H1 (cell line): ENCODE data around the gene ACOT12. TPM values are rescaled to one million over a fixed set of nuclear protein-coding genes. Genes with fewer than 3 reads are reported as not detected.
A peak's percentile ranks its signal among the peaks of the same experiment; 100 is the strongest.

Source experiments
- CTCF ChIA-PET: fragments of 300-600 bp; sonication (Branson Sonifier 250); formaldehyde crosslinking; loops from one replicate; lab custom pipeline; 2021; ENCODE audit not compliant: partially characterized antibody; lab: Charles Lee
- POLR2A ChIA-PET: fragments of 300-600 bp; sonication (Branson Sonifier 250); formaldehyde crosslinking; loops from one replicate; lab custom pipeline; 2021; ENCODE audit warnings: inconsistent platforms; ENCODE audit not compliant: partially characterized antibody; lab: Charles Lee
- DNase-seq, 2 experiments: peaks; one replicate each; pipeline versions ENCODE4 v3.0.0 to v3.0.0-alpha.2; 2010 to 2022; ENCODE audit warnings: low spot score in 2 of 2, low read depth in 1 of 2, mixed read lengths in 1 of 2
- FAIRE-seq: peaks from 2 replicates; lab custom pipeline; 2011; peaks lifted over from hg19 to GRCh38; lab: Jason Lieb, UNC
- H2AFZ ChIP-seq: 2 replicates; pipeline ENCODE4 v1.8.1; 2012; ENCODE audit warnings: low read length, inconsistent platforms
- H2AK5ac ChIP-seq: 2 replicates; pipeline ENCODE4 v1.6.1; 2013; ENCODE audit warnings: low read depth, low read length
- H2BK120ac ChIP-seq: replicated peaks from 2 replicates; pipeline ENCODE3; 2013; ENCODE audit warnings: low read depth, low read length, inconsistent platforms
- H2BK12ac ChIP-seq: 2 replicates; pipeline ENCODE4 v1.6.1; 2013; ENCODE audit warnings: low read depth, low read length
- H2BK15ac ChIP-seq: 2 replicates; pipeline ENCODE4 v1.6.1; 2013; ENCODE audit warnings: low read length
- H2BK20ac ChIP-seq: 2 replicates; pipeline ENCODE4 v1.6.1; 2013; ENCODE audit warnings: low read length
- H2BK5ac ChIP-seq: 2 replicates; pipeline ENCODE4 v1.6.1; 2013; ENCODE audit warnings: low read depth, low read length
- H3K14ac ChIP-seq: 2 replicates; pipeline ENCODE4 v1.6.1; 2013; ENCODE audit warnings: inconsistent platforms; ENCODE audit not compliant: insufficient read length
- H3K18ac ChIP-seq: 2 replicates; pipeline ENCODE4 v1.6.1; 2013; ENCODE audit warnings: low read length; ENCODE audit errors: extremely low read depth
- H3K23ac ChIP-seq: 2 replicates; pipeline ENCODE4 v1.6.1; 2013; ENCODE audit warnings: inconsistent platforms; ENCODE audit not compliant: insufficient read length
- H3K23me2 ChIP-seq: 2 replicates; pipeline ENCODE4 v1.6.1; 2013; ENCODE audit warnings: low read depth, low read length
- H3K27ac ChIP-seq: 2 replicates; pipeline ENCODE4 v1.6.1; 2011; ENCODE audit warnings: low read depth, low read length, inconsistent platforms
- H3K27me3 ChIP-seq, 4 experiments: replicated peaks in 1 of 4; 1 replicate in 1 of 4; 2 replicates in 3 of 4; pipeline versions ENCODE4 v1.6.1 to v1.8.1; 2011 to 2013; ENCODE audit warnings: low read length in 3 of 4, mild to moderate bottlenecking in 3 of 4, inconsistent platforms in 2 of 4, mixed read lengths in 2 of 4, moderate library complexity in 1 of 4; ENCODE audit not compliant: control insufficient read depth in 3 of 4, insufficient read depth in 3 of 4; ENCODE audit errors: extremely low read depth in 1 of 4
- H3K36me3 ChIP-seq, 4 experiments: 2 replicates each; pipeline versions ENCODE4 v1.6.1 to v1.8.1; 2011 to 2013; ENCODE audit warnings: mild to moderate bottlenecking in 4 of 4, low read length in 3 of 4, moderate library complexity in 2 of 4, control low read depth in 1 of 4, inconsistent platforms in 1 of 4; ENCODE audit not compliant: insufficient read depth in 4 of 4, control insufficient read depth in 2 of 4
- H3K4ac ChIP-seq: replicated peaks from 2 replicates; pipeline ENCODE3; 2013; ENCODE audit warnings: low read length, low read depth, mixed read lengths, inconsistent platforms; ENCODE audit not compliant: insufficient read length
- H3K4me1 ChIP-seq, 4 experiments: replicated peaks in 1 of 4; 1 replicate in 1 of 4; 2 replicates in 3 of 4; pipeline versions ENCODE4 v1.6.1 to v1.8.1; 2011 to 2013; ENCODE audit warnings: low read length in 3 of 4, inconsistent platforms in 2 of 4, mixed read lengths in 1 of 4; ENCODE audit not compliant: insufficient read depth in 4 of 4, control insufficient read depth in 3 of 4
- H3K4me2 ChIP-seq, 2 experiments: 2 replicates each; pipeline versions ENCODE4 v1.6.1 to v1.8.1; 2011 to 2013; ENCODE audit warnings: low read depth in 2 of 2, low read length in 2 of 2, control low read depth in 1 of 2, inconsistent platforms in 1 of 2, mild to moderate bottlenecking in 1 of 2; ENCODE audit not compliant: insufficient read depth in 1 of 2
- H3K4me3 ChIP-seq, 4 experiments: fragments of 200-600, 300-600 bp in 1 of 4; sonication (generic), shearing (Covaris generic), sonication (Bioruptor Twin) in 1 of 4; 2 replicates each; pipeline versions ENCODE4 v1.5.1 to v1.8.1; 2011 to 2016; ENCODE audit warnings: low read length in 4 of 4, low read depth in 3 of 4, control low read depth in 2 of 4, inconsistent platforms in 2 of 4, mild to moderate bottlenecking in 2 of 4, mixed read lengths in 1 of 4, moderate library complexity in 1 of 4; ENCODE audit not compliant: insufficient read depth in 2 of 4; ENCODE audit errors: extremely low read depth in 1 of 4
- H3K56ac ChIP-seq: replicated peaks from 2 replicates; pipeline ENCODE3; 2013; ENCODE audit warnings: low read depth, mild to moderate bottlenecking, mixed read lengths, low read length, inconsistent platforms; ENCODE audit not compliant: insufficient read length
- H3K79me1 ChIP-seq: 2 replicates; pipeline ENCODE4 v1.6.1; 2013; ENCODE audit warnings: low read depth, low read length, control low read depth
- H3K79me2 ChIP-seq, 2 experiments: 2 replicates each; pipeline versions ENCODE4 v1.6.1 to v1.8.1; 2012 to 2013; ENCODE audit warnings: low read length in 2 of 2, mild to moderate bottlenecking in 2 of 2, inconsistent platforms in 1 of 2; ENCODE audit not compliant: insufficient read depth in 2 of 2, control insufficient read depth in 1 of 2
- H3K9ac ChIP-seq, 4 experiments: replicated peaks in 1 of 4; 1 replicate in 1 of 4; 2 replicates in 3 of 4; pipeline versions ENCODE4 v1.6.1 to v1.8.1; 2011 to 2013; ENCODE audit warnings: low read depth in 3 of 4, low read length in 3 of 4, control low read depth in 2 of 4, mild to moderate bottlenecking in 2 of 4, moderate library complexity in 2 of 4, inconsistent platforms in 1 of 4; ENCODE audit errors: extremely low read depth in 1 of 4
- H3K9me3 ChIP-seq, 2 experiments: 2 replicates each; pipeline versions ENCODE4 v1.6.1 to v1.8.1; 2012 to 2013; ENCODE audit warnings: mild to moderate bottlenecking in 2 of 2, moderate library complexity in 2 of 2, control low read depth in 1 of 2, inconsistent platforms in 1 of 2, low read depth in 1 of 2, low read length in 1 of 2, mixed read lengths in 1 of 2; ENCODE audit not compliant: insufficient read depth in 2 of 2
- H4K20me1 ChIP-seq, 2 experiments: replicated peaks in 1 of 2; 2 replicates each; pipeline versions ENCODE3 to v1.8.1; 2011 to 2013; ENCODE audit warnings: inconsistent platforms in 2 of 2, low read length in 2 of 2, mild to moderate bottlenecking in 1 of 2; ENCODE audit not compliant: insufficient read depth in 2 of 2, control insufficient read depth in 1 of 2
- H4K5ac ChIP-seq: 2 replicates; pipeline ENCODE4 v1.6.1; 2013; ENCODE audit warnings: low read length, low read depth, mixed read lengths, inconsistent platforms; ENCODE audit not compliant: insufficient read length
- H4K8ac ChIP-seq: 2 replicates; pipeline ENCODE4 v1.8.0; 2013; ENCODE audit warnings: mild to moderate bottlenecking, moderate library complexity, low read length, inconsistent platforms; ENCODE audit not compliant: insufficient read depth; ENCODE audit errors: extremely low read depth
- H4K91ac ChIP-seq: replicated peaks from 2 replicates; pipeline ENCODE3; 2013; ENCODE audit warnings: low read length, mixed read lengths, inconsistent platforms; ENCODE audit not compliant: insufficient read length
- ASH2L ChIP-seq: fragments of 200-600, 300-600 bp; sonication (generic); IDR thresholded peaks from one replicate; pipeline ENCODE4 v1.7.1; 2017; ENCODE audit warnings: low read length
- CBX5 ChIP-seq: fragments of 300-800, 300-1000 bp; sonication (generic); IDR thresholded peaks from 2 replicates; pipeline ENCODE4 v1.7.1; 2016; ENCODE audit warnings: antibody characterized with exemption, low read length, low read depth
- CTBP2 ChIP-seq: IDR thresholded peaks from 2 replicates; pipeline ENCODE4 v1.7.0; 2011; ENCODE audit warnings: borderline replicate concordance, mild to moderate bottlenecking, moderate library complexity, mixed read lengths, low read length; ENCODE audit not compliant: insufficient read depth, insufficient read length
- EGR1 ChIP-seq: IDR thresholded peaks from 2 replicates; pipeline ENCODE4 v1.6.1; 2011; ENCODE audit warnings: low read depth, low read length, borderline replicate concordance
- JUND ChIP-seq: IDR thresholded peaks from 2 replicates; pipeline ENCODE4 v1.6.1; 2011; ENCODE audit warnings: mild to moderate bottlenecking, improper control_type of control experiment, low read length
- KDM4A ChIP-seq: IDR thresholded peaks from one replicate; pipeline ENCODE4 v1.7.1; 2012; ENCODE audit warnings: low read depth, mild to moderate bottlenecking, moderate library complexity, low read length, inconsistent platforms; ENCODE audit not compliant: severe bottlenecking
- NANOG ChIP-seq: IDR thresholded peaks from 2 replicates; pipeline ENCODE4 v1.6.1; 2011; ENCODE audit warnings: low read length, low read depth, mild to moderate bottlenecking, inconsistent platforms; ENCODE audit not compliant: insufficient read depth, poor library complexity, severe bottlenecking
- POU5F1 ChIP-seq: IDR thresholded peaks from 2 replicates; pipeline ENCODE4 v1.6.1; 2011; ENCODE audit warnings: low read depth, mild to moderate bottlenecking, low read length, moderate library complexity
- RNF2 ChIP-seq: fragments of 200-900, 300-1000 bp; sonication (generic); IDR thresholded peaks from 2 replicates; pipeline ENCODE4 v1.7.1; 2016; ENCODE audit warnings: borderline replicate concordance, low read depth, mild to moderate bottlenecking, antibody characterized with exemption, low read length; ENCODE audit not compliant: poor library complexity, severe bottlenecking; ENCODE audit errors: missing control alignments
- SP2 ChIP-seq: IDR thresholded peaks from 2 replicates; pipeline ENCODE4 v1.6.1; 2012; ENCODE audit warnings: mild to moderate bottlenecking, low read length, inconsistent platforms
- ZNF274 ChIP-seq: IDR thresholded peaks from 2 replicates; pipeline ENCODE4 v1.7.0; 2012; ENCODE audit warnings: low read length, borderline replicate concordance; ENCODE audit errors: extremely low read depth
- WGBS, 2 experiments: shearing (Covaris generic) in 1 of 2; methylation state at CpG; one replicate each; pipeline versions ENCODE4 v1.1.6 to v1.1.7; 2013 to 2015; ENCODE audit warnings: low lambda C conversion rate in 2 of 2, mixed read lengths in 2 of 2, inconsistent platforms in 1 of 2, low coverage in 1 of 2, missing lambda C conversion rate in 1 of 2; ENCODE audit not compliant: insufficient replicate concordance in 2 of 2, insufficient coverage in 1 of 2, insufficient read length in 1 of 2; ENCODE audit errors: extremely low coverage in 1 of 2, missing lambda C conversion rate in 1 of 2; 5-methylcytosine and 5-hydroxymethylcytosine counted together
- polyA plus RNA-seq, 7 experiments: library from polyadenylated mRNA; depleted of rRNA in 3 of 7; stranded (reverse) in 5 of 7; unstranded in 2 of 7; fragments of >200 nt in 5 of 7; fragments of 200-250 nt in 2 of 7; gene quantifications; 1 replicate in 5 of 7; 2 replicates in 1 of 7; 4 replicates in 1 of 7; pipeline versions ENCODE4 v1.2.1 to v1.2.3, GENCODE V29; 2011 to 2013; ENCODE audit warnings: missing spikeins in 2 of 7, mixed read lengths in 2 of 7
- total RNA-seq: library from RNA; stranded (reverse); fragmentation: NEBNext Ultra II Directional; extraction: Animal tissue kit (Norgen Biotek cat#: 25700); gene quantifications from 2 replicates; pipeline ENCODE4 v1.2.1, GENCODE V29; 2021
- TF ChIP-seq, protein P1 (sequence below): IDR thresholded peaks from 2 replicates; pipeline ENCODE4 v1.6.1; 2012; ENCODE audit warnings: inconsistent platforms

The ACOT12 gene
- total and polyA plus RNA-seq, 2 of the 8 experiments (the other 6 are each of a cell fraction or from before 2014, with no cell fraction given), result 0.29 TPM; not detected in 1

DNA sequence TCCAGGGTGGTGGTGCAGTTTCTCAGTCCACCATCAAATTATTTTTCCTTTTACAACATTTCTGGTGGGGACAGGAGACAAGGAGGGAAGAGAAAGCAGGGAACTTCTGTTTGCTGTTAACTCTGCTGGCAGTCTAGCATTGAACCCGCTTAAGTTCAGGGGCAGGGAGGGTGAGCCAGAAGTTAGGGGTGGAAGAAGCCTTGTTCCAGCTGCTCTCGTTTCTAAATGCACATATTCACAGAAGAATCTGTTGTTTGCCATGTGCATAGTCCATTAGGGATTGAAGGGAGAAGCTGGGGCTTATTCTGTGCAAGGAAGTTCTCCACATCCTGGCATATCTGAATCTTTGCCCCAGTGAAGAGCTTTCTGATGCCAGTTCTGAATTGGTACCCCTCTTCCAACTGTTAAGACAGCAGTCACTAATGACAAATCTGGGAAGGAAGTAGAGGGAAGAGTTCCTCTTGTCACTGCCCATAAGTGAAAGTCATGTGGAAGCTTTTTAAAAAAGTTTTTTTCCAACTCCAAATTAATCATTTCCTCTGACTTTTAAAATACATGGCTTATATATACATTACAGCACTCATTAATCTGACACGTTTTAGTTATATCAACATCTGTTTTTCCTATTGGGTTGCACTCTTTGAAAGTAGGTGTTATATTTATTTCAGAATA lies 32.6 kb upstream of the ACOT12 start:
- 89% methylated on average over 3 of the region's 3 CpGs; no CpG with 5 or more reads in 1 of the 2 experiments for WGBS, 2 experiments
- H3K4me2 ChIP-seq, result no peak overlapping the region
- H3K36me3 ChIP-seq, result no peaks in the 10 kb centered on the region; a peak in 1 of 8 replicates
- H3K27me3 ChIP-seq, result no peaks in the 10 kb centered on the region
- no peak overlapping the region for H2BK20ac ChIP-seq
- no peak overlapping the region for H2AK5ac ChIP-seq
- H4K8ac ChIP-seq, result no peak overlapping the region
- no peaks in the 10 kb centered on the region for H3K4me1 ChIP-seq
- no peak overlapping the region for H2BK12ac ChIP-seq
- no peak overlapping the region for H2BK15ac ChIP-seq
- no peak overlapping the region for H4K91ac ChIP-seq
- ChIA-PET CTCF (interaction anchor here (0.5 to 2.9 kb wide), 16 partner anchors 11 to 800 kb away, joined by 3 to 11 read pairs (median 4); partner anchors contain the start of gene ACOT12), POLR2A (no interaction called here)
- H3K56ac ChIP-seq, result no peak overlapping the region
- H3K4me3 ChIP-seq, result no peak overlapping the region
- no peak for DNase-seq
- H2BK5ac ChIP-seq, result no peak overlapping the region
- peak overlapping the region in 1 of 4 experiments; percentile 49; a peak in 1 of 7 replicates for H3K9ac ChIP-seq
- no peaks in the 10 kb centered on the region for H3K79me1 ChIP-seq
- H3K23ac ChIP-seq, result no peak overlapping the region
- no peak for FAIRE-seq
- no peak overlapping the region for H3K18ac ChIP-seq
- H3K4ac ChIP-seq, result no peak overlapping the region
- no peaks in the 10 kb centered on the region for H3K79me2 ChIP-seq
- H4K20me1 ChIP-seq, result no peaks in the 10 kb centered on the region
- no peak overlapping the region for H2AFZ ChIP-seq
- H3K9me3 ChIP-seq, result no peaks in the 10 kb centered on the region
- no peak overlapping the region for H3K14ac ChIP-seq
- no peak overlapping the region for H2BK120ac ChIP-seq
- H3K27ac ChIP-seq, result no peak overlapping the region
- H3K23me2 ChIP-seq, result no peaks in the 10 kb centered on the region
- no peak overlapping the region for H4K5ac ChIP-seq
- TF ChIP-seq EGR1 (no peak), CTBP2 (no peak), RNF2 (no peak), ZNF274 (no peak), NANOG (no peak), POU5F1 (no peak), ASH2L (no peak), SP2 (no peak), KDM4A (no peak), JUND (no peak), CBX5 (no peak)
- TF ChIP-seq, protein P1, sequence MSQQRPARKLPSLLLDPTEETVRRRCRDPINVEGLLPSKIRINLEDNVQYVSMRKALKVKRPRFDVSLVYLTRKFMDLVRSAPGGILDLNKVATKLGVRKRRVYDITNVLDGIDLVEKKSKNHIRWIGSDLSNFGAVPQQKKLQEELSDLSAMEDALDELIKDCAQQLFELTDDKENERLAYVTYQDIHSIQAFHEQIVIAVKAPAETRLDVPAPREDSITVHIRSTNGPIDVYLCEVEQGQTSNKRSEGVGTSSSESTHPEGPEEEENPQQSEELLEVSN, result no peak
